ENCODE data around the gene LSMEM2.

Gene LSMEM2

DNA sequence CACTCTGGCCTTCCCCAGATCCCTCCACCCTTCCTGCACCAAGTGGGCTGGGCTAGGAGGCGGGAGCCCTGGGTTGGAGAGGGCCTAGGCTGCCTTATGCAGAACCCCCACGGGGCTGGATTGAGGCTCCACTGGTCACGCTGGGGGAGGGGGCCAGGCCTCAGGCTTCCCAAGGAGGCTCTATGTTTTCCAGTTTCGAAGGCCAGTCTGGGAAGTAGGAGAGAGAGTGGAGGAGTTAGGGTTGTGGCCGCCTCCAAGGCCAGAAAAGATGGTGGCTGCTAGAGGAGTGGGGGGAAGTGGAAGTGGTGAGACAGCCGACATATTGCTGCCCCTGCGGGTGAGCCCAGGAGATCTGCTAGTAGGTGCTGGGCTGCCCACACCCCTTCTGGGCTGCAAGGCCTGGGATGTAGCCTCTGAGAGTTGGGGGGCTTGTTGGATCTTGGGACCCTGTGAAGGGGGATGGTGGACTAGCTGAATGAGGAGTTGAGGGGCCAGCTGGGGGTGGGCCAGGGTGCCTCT is 41.7 kb upstream of the LSMEM2 start:
- H4K20me1 ChIP-seq (ENCODE audit: insufficient read depth, low read length, poor library complexity, severe bottlenecking), result peaks cover 53% of the 10 kb centered on the region
- H3K4me1 ChIP-seq (ENCODE audit: insufficient read depth, low read length, poor library complexity, severe bottlenecking), result peaks cover 42% of the 10 kb centered on the region
- no peak overlapping the region for H2AFZ ChIP-seq (ENCODE audit: low read length)
- no peaks in the 10 kb centered on the region for H3K9me3 ChIP-seq (ENCODE audit: insufficient read depth, low read depth, low read length)
- H3K79me2 ChIP-seq (ENCODE audit: insufficient read depth, low read length), result peaks cover 65% of the 10 kb centered on the region
- peak overlapping the region; percentile 88 for H3K4me3 ChIP-seq (ENCODE audit: low read length, poor library complexity, severe bottlenecking)
- no peak for TF ChIP-seq EZH2phosphoT487 (IDR thresholded peaks at IDR 0.05; ENCODE audit: borderline replicate concordance)
- TF ChIP-seq, protein P1, sequence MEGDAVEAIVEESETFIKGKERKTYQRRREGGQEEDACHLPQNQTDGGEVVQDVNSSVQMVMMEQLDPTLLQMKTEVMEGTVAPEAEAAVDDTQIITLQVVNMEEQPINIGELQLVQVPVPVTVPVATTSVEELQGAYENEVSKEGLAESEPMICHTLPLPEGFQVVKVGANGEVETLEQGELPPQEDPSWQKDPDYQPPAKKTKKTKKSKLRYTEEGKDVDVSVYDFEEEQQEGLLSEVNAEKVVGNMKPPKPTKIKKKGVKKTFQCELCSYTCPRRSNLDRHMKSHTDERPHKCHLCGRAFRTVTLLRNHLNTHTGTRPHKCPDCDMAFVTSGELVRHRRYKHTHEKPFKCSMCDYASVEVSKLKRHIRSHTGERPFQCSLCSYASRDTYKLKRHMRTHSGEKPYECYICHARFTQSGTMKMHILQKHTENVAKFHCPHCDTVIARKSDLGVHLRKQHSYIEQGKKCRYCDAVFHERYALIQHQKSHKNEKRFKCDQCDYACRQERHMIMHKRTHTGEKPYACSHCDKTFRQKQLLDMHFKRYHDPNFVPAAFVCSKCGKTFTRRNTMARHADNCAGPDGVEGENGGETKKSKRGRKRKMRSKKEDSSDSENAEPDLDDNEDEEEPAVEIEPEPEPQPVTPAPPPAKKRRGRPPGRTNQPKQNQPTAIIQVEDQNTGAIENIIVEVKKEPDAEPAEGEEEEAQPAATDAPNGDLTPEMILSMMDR (conservative IDR thresholded peaks at IDR 0.05; ENCODE audit: low read length), result no peak
- H3K36me3 ChIP-seq (ENCODE audit: insufficient read depth, low read length), result no peaks in the 10 kb centered on the region; the same call in 1 of the 2 replicates
- peak overlapping the region; percentile 99 for H3K4me2 ChIP-seq (ENCODE audit: low read depth, low read length, poor library complexity, severe bottlenecking)
- no peaks in the 10 kb centered on the region for H3K9me2 ChIP-seq (replicated peaks; ENCODE audit: low read depth, low read length)
- H3F3A ChIP-seq (ENCODE audit: low read depth), result no peaks in the 10 kb centered on the region
- peaks cover 5% of the 10 kb centered on the region for H3K27me3 ChIP-seq (ENCODE audit: insufficient read depth, low read length, poor library complexity, severe bottlenecking)
- H3K9ac ChIP-seq (ENCODE audit: low read depth, low read length, poor library complexity, severe bottlenecking), result peak overlapping the region; percentile 95

DNA sequence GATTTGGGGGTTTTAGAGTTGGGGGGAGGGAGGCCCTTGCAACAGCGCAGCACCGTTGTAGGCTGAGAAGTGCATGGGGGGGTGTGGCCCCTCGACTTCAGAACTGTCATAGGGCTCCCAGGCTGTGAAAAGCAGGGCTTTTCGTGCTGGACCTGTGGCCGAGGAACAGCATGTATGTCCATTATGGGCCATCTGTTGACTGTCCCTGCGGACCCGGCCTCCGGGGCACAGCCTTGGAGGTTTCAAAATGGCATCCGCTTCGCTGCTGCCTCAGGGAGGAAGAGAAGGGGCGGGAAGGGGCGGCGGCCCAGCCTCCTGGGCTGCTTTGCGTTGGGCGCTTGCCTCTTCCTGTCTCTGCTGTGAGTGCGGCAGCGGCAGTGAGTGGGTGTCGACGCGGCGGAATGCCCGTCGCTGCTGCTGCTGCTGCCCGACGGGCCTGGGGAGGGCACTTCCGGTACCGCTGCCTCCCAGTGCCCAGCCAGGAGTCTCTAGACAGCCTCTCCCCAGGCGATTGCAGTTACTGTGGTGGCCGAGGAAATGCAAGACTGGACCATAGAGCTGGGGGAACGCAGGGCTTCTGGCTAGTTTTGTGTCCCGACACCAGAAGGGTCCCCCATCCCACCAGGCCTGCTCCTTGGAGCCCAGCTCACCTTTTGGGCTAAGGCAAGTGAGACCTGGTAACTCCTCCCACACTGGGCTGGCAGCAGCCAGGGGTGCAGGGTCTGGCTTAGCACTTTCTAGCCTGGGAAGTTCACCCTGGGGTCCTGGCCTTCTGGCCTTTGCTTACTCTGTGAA is 40.9 kb upstream of the LSMEM2 start:
- Histone ChIP-seq H3K9ac (ENCODE audit: low read depth, low read length, poor library complexity, severe bottlenecking) (peak overlapping the region; percentile 95), H3K4me3 (ENCODE audit: low read length, poor library complexity, severe bottlenecking) (peak overlapping the region; percentile 88), H3F3A (ENCODE audit: low read depth) (no peaks in the 10 kb centered on the region), H3K9me2 (replicated peaks; ENCODE audit: low read depth, low read length) (no peaks in the 10 kb centered on the region), H3K9me3 (ENCODE audit: insufficient read depth, low read depth, low read length) (no peaks in the 10 kb centered on the region), H3K36me3 (ENCODE audit: insufficient read depth, low read length) (no peaks in the 10 kb centered on the region; the same call in 1 of the 2 replicates), H3K4me2 (ENCODE audit: low read depth, low read length, poor library complexity, severe bottlenecking) (peak overlapping the region; percentile 99), H3K4me1 (ENCODE audit: insufficient read depth, low read length, poor library complexity, severe bottlenecking) (peaks cover 50% of the 10 kb centered on the region), H3K79me2 (ENCODE audit: insufficient read depth, low read length) (peaks cover 73% of the 10 kb centered on the region), H4K20me1 (ENCODE audit: insufficient read depth, low read length, poor library complexity, severe bottlenecking) (peaks cover 61% of the 10 kb centered on the region), H2AFZ (ENCODE audit: low read length) (no peak overlapping the region), H3K27me3 (ENCODE audit: insufficient read depth, low read length, poor library complexity, severe bottlenecking) (peaks cover 5% of the 10 kb centered on the region)
- no peak for TF ChIP-seq EZH2phosphoT487 (IDR thresholded peaks at IDR 0.05; ENCODE audit: borderline replicate concordance)
- TF ChIP-seq, protein P1 (conservative IDR thresholded peaks at IDR 0.05; ENCODE audit: low read length), result no peak

DNA sequence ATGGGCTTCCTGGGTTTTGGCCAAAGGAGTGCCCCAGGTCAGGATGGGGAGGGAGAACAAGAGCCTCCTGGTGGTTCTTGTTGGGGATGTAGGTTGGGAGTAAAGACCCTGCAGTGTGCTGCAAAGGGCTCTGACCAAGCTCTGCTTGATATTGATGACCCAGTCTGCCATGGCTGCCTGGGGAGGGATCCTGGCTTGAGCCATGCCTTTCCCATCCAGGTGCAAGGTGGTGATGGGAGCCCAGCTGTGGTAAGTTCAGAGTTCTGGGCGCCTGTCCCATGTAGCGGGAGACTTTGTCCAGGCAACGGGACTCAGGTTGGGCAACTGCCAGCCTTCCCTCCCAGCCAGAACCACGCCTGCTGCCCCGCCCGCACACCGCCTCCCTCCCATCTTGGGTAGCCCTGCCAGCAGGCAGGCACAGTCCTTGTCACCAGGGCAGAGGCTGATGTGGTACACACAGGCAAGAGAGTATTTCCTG is 40.3 kb upstream of the LSMEM2 start:
- peak overlapping the region; percentile 88 for H3K4me3 ChIP-seq (ENCODE audit: low read length, poor library complexity, severe bottlenecking)
- H3K79me2 ChIP-seq (ENCODE audit: insufficient read depth, low read length), result peaks cover 79% of the 10 kb centered on the region

More for the DNA sequence above, 40.3 kb upstream of the LSMEM2 start:
- H3K4me1 ChIP-seq (ENCODE audit: insufficient read depth, low read length, poor library complexity, severe bottlenecking), result peaks cover 56% of the 10 kb centered on the region
- peaks cover 67% of the 10 kb centered on the region for H4K20me1 ChIP-seq (ENCODE audit: insufficient read depth, low read length, poor library complexity, severe bottlenecking)
- H3K4me2 ChIP-seq (ENCODE audit: low read depth, low read length, poor library complexity, severe bottlenecking), result peak overlapping the region; percentile 99
- no peak for TF ChIP-seq EZH2phosphoT487 (IDR thresholded peaks at IDR 0.05; ENCODE audit: borderline replicate concordance)
- TF ChIP-seq, protein P1 (conservative IDR thresholded peaks at IDR 0.05; ENCODE audit: low read length), result no peak
- peaks cover 2% of the 10 kb centered on the region; the same call in 1 of the 2 replicates for H3F3A ChIP-seq (ENCODE audit: low read depth)
- peaks cover 5% of the 10 kb centered on the region for H3K27me3 ChIP-seq (ENCODE audit: insufficient read depth, low read length, poor library complexity, severe bottlenecking)
- no peak overlapping the region for H2AFZ ChIP-seq (ENCODE audit: low read length)
- H3K36me3 ChIP-seq (ENCODE audit: insufficient read depth, low read length), result peaks cover 4% of the 10 kb centered on the region; the same call in 1 of the 2 replicates
- H3K9me3 ChIP-seq (ENCODE audit: insufficient read depth, low read depth, low read length), result no peaks in the 10 kb centered on the region
- H3K9ac ChIP-seq (ENCODE audit: low read depth, low read length, poor library complexity, severe bottlenecking), result peak overlapping the region; percentile 95
- no peaks in the 10 kb centered on the region for H3K9me2 ChIP-seq (replicated peaks; ENCODE audit: low read depth, low read length)

Measured in Loucy (cell line).